DMS79 (cell line): Measurements from ENCODE around the gene INTS11.

Experiments
- DNase-seq: peaks from one replicate; lab custom pipeline; 2025; lab: John Stamatoyannopoulos, UW

The INTS11 gene

DNA sequence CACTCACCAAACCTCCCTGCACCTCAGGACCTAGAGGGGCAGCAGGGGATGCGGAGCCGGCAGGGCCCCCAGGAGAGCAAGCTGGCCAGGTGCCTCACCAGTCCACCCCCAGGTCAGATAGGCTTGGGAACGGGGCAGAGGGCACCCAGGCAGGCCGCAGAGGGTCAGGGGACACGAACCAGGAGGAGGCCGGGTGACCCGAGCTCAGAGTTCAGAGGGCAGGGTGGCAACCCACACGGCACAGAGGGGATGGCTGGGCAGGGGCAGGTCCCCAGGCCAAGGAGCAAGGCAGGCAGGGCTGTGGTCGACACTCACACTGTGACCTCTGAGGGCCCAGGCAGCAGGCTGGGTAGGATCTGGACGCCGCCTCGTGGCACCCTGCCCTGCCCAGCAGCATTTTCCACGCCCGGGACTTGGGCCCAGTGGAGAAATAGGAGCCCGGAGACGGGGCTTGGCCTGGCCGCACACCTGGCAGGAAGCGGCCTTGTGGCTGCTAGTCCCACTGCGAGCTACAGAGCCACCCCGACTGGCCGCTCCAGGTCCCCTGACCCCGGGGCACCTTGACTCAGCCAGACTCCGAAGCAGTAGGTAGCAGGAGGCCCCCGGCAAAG is 19.5 kb upstream of the INTS11 start:
- DNase-seq = no peak

DNA sequence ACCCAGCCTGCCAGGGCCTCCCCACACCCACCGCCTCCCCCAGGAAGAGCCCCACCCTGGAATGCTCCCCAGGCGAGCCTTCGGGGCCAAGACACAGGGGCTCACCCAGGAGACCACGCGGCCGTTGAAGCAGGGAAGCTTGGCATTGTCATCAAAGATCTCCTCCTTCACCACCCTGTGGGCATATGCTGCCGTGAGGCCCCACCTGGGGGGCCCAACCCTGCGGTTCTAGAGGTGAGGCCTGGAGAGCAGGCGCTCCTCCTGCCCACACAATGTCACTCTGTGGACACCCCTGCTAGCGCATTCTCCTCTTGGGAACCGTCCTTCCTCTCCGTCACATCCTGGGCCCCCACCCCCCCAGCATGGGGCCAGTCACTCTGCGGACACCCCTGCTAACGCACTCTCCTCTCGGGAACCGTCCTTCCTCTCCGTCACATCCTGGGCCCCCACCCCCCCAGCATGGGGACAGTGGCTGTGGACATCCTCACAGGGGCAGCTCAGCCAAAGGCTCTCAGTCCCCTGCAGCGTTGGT is 18.2 kb upstream of the INTS11 start:
- DNase-seq = no peak

DNA sequence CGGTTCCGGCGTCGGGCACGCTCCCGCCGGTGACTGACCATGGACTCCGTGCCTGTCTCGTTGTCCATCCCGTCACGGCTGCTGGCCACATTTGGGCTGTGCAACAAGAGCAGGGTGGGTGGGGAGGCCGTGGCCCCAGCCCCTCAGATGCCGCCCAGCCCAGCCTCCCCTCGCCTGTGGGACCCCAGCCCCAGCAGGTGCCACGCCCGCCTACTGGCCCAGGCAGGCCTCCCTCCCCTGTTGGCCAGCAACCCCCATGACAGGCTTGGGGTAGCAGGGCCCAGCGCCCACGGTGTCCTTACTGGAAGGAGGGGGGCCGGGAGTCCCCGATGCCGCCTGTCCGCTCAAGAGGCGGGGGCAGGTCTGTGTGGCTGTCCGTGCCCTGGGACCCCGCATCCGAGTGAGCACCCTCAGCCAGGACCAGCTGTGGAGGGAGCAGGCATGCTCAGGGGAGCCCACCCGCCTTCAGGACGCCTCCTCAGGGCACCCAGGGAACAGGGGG is 17.7 kb upstream of the INTS11 start:
- DNase-seq = no peak

DNA sequence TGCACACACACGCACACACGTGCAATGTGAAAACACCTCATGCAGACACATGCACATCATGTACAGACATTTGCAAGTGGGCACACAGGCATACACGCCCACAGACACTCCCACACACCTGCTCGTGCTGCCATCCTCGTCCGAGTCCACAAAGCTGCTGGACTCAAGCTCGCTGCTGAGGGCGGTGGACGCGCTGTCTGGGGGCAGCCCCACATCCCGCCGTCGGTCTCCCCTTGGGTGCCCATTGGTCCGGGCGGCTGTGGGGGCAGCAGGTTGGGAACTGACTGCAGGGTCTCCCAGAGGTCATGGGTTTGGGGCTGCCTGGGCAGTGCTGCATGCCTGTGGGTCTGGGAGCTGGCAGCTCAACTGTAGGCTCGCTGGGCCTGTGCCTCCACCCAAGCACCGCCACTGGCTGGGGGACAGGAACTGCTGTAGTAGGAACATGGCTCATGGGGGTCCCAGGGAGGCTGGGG is 17.1 kb upstream of the INTS11 start:
- no peak for DNase-seq

DNA sequence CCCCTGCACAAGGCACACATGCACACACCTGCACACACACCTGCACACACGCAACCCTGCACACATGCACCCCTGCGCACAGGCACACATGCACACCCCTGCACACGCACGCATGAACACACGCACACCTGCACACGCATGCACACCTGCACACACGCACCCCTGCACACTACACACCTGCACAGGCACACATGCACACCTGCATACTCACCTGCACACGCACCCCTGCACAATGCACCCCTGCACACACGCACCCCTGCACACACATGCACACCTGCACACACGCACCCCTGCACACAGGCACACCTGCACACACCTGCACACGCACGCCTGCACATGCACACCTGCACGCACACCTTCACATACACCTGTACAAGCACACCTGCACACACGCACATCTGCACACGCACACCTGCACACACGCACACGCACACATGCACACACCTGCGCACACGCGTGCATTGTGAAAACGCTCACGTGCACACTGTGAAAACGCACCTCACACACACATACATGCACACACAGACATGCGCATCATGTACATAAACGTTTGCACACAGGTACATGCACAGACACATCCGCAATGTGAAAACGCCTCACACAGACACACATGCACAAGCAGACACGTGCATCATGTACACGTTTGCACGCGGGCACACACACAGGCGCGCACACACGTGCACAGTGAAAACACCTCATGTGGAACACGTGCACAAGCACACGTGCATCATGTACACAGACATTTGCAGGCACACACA is 16.5 kb upstream of the INTS11 start:
- no peak for DNase-seq

DNA sequence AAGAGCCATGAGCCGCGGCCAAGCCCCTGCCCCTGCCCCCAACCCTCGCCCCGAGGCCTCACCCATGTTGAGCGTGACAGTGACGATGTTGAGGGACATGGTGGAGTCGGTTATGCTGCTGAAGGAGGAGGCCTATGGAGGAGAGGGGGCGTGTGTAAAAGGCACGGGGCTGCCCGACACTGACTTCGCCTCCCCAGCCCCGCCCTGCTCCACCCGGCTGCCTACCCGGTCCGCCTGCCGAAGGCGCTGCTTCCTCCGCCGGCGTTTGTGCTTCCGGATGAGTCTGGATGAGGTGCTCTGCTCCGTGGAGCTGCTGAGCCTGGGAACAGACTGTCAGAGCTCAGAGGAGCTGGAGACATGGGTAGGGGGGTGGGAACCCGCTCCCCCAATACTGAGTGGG is 15.7 kb upstream of the INTS11 start:
- no peak for DNase-seq

DNA sequence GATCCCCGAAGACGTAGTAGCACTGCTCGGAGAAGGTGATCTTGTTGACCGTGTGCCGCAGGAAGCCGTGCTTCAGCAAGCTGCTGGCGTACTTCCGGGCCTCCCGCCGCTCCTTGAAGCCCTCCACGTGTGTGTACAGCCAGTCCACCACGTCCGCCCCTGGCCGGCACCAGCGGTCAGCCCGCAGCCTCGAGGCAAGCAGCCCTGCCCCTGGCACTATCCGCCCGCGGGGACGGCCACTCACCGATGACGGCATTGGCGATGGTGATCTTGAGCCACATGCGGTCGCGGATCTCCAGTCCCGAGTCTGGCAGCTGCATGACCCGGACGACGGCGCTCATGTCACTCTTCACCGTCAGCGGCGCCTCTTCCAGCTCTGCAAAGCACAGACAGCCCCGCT is 13.8 kb upstream of the INTS11 start:
- DNase-seq = no peak

DNA sequence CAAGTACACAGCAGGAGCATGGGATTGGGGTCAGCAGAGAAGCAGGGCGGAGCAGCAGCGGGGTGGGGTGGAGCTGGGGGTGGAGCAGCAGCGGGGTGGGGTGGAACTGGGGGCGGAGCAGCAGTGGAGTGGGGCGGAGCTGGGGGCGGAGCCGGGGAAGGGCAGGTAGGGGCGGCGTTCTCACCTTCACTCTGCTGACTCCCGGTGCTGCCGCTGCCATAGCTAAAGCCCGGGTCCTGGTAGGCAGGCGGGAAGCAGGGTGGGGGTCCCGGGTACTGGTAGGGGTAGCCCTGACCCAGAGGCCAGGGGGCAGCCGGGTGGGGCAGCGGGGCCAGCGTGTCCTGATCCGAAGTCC is 13.3 kb upstream of the INTS11 start:
- no peak for DNase-seq

DNA sequence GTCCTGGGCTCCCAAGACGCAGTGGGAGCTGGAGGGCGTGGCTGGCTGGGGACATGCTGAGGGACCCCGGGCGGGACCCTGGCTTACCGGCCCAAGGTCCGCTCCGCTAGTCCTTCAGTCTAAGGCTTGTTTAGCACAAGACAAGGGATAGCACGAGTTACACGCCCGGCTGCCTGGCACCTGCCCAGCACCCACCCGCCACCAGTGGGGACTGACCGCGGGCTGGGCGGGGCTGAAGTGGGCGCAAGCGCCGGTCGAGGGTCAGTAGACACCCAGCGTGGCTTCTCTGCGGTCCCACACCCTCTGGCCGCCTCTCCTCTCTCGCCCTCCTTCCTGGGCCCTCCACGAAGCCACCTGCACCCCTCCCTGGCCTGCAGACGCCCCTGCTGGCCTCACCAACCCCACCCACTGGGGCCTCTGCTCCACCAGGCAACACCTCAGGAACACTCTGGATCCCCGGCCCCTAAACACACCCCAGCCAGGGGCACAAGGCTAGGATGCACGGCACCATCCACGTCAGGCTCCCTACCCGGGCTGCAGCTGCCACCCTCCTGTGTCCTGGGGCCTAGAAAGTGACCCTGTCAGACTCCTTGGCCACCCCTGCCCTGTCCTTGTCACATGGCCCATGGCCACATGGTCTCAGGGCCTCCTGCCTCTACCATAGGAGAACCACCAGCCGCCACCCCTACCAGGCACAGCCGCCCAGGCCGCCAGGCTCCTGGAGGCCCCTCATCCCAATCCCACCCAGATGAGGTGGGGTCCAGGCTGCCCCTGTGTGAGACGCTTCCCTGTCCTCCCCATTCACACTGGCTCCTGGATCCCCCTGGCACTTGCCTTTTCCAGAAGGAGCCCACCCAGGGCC is 12.7 kb upstream of the INTS11 start:
- DNase-seq = no peak

DNA sequence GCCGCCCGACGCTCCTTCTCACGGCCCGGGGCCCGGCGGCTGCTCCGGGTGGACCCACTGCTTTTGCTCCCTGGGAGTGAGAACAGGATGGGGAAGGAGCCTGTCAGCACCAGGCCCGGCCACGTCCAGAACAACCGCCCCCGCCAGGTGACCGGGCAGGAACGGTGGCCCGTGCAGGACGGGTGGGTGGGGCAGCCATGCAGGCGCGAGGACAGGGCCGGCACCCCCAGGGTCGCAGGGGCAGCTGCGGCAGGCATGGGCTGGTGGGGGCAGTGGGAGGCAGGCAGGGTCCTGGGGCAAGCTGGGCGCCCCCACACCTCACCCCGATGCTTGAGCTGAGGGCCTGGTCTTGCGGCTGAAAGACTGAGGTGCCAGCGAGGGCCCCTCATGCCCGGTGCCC is 12.0 kb upstream of the INTS11 start:
- DNase-seq = no peak

DNA sequence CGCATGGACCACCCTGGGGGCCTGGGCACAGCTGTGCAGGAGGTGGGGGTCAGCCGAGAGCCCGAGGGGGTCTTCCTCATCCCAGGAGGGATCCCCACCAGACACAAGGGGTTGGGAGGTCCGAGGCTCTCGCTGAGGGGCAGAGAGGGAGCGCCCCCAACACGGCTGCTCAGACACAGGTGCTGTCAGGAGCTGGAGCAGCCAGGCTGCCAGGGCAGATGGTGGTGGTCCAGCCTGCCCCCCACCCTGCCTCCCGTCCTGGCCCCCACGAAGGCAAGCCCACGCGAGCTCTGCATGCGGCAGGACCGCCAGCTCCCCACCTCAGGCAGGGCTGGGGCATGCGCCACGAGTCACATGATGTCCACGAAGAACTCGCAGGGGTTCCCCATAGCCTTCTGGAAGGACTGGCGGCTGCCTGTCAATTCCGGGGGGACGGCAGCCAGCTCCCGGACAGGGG is 11.4 kb upstream of the INTS11 start:
- DNase-seq = no peak

DNA sequence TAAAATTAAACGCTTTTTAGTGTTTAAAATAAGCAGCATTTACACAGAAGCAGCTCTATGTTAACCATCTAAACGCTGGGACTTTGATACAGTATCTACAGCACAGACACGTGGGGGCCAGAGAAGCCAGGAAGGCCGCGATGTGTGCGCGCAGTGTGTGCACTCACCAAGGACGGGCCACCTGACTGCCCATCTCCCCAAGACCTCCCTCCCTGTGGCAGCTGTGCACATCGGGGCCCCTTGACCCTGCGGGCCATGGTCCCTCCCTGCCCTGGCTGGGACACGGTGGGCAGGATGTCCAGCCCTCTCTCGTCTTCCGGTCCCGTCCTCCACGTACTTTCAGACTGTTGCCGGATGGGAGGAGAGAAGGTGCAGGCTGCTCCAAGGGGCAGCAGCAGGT is 10.8 kb upstream of the INTS11 start:
- DNase-seq = no peak

DNA sequence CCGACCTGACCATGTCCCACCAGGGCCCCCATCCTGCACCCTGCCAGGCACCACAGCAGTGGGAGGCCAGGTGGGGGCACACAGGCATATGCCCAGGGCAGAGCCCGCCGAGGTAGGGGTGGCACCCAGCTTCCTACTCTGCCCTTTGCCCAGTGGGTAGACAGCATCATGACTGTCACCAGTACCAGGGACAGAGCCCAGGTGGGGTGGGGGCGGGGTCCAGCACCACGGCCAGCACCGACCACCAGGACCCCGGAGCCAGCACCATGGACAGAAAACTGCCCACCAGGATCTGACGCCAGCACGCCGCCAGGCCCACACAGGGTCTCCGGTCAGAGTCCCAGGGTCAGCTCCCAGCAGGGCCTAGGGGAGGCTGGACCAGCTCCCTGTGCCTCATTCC is 10.4 kb upstream of the INTS11 start:
- DNase-seq = no peak

DNA sequence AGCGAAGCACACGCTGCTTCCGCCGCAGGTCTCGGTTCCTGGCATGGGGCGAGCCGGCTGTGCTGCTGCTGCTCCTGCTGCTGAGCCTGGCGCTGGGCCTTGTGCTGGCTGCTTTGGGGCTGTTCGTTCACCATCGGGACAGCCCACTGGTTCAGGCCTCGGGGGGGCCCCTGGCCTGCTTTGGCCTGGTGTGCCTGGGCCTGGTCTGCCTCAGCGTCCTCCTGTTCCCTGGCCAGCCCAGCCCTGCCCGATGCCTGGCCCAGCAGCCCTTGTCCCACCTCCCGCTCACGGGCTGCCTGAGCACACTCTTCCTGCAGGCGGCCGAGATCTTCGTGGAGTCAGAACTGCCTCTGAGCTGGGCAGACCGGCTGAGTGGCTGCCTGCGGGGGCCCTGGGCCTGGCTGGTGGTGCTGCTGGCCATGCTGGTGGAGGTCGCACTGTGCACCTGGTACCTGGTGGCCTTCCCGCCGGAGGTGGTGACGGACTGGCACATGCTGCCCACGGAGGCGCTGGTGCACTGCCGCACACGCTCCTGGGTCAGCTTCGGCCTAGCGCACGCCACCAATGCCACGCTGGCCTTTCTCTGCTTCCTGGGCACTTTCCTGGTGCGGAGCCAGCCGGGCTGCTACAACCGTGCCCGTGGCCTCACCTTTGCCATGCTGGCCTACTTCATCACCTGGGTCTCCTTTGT is 9.2 kb upstream of the INTS11 start:
- no peak for DNase-seq

DNA sequence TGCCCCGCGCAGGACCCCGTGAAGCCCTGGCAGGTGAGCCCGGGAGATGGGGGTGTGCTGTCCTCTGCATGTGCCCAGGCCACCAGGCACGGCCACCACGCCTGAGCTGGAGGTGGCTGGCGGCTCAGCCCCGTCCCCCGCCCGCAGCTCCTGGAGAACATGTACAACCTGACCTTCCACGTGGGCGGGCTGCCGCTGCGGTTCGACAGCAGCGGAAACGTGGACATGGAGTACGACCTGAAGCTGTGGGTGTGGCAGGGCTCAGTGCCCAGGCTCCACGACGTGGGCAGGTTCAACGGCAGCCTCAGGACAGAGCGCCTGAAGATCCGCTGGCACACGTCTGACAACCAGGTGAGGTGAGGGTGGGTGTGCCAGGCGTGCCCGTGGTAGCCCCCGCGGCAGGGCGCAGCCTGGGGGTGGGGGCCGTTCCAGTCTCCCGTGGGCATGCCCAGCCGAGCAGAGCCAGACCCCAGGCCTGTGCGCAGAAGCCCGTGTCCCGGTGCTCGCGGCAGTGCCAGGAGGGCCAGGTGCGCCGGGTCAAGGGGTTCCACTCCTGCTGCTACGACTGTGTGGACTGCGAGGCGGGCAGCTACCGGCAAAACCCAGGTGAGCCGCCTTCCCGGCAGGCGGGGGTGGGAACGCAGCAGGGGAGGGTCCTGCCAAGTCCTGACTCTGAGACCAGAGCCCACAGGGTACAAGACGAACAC is 8.5 kb upstream of the INTS11 start:
- DNase-seq = no peak

DNA sequence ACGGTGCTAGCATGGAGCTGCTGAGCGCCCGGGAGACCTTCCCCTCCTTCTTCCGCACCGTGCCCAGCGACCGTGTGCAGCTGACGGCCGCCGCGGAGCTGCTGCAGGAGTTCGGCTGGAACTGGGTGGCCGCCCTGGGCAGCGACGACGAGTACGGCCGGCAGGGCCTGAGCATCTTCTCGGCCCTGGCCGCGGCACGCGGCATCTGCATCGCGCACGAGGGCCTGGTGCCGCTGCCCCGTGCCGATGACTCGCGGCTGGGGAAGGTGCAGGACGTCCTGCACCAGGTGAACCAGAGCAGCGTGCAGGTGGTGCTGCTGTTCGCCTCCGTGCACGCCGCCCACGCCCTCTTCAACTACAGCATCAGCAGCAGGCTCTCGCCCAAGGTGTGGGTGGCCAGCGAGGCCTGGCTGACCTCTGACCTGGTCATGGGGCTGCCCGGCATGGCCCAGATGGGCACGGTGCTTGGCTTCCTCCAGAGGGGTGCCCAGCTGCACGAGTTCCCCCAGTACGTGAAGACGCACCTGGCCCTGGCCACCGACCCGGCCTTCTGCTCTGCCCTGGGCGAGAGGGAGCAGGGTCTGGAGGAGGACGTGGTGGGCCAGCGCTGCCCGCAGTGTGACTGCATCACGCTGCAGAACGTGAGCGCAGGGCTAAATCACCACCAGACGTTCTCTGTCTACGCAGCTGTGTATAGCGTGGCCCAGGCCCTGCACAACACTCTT is 7.7 kb upstream of the INTS11 start:
- DNase-seq = no peak

DNA sequence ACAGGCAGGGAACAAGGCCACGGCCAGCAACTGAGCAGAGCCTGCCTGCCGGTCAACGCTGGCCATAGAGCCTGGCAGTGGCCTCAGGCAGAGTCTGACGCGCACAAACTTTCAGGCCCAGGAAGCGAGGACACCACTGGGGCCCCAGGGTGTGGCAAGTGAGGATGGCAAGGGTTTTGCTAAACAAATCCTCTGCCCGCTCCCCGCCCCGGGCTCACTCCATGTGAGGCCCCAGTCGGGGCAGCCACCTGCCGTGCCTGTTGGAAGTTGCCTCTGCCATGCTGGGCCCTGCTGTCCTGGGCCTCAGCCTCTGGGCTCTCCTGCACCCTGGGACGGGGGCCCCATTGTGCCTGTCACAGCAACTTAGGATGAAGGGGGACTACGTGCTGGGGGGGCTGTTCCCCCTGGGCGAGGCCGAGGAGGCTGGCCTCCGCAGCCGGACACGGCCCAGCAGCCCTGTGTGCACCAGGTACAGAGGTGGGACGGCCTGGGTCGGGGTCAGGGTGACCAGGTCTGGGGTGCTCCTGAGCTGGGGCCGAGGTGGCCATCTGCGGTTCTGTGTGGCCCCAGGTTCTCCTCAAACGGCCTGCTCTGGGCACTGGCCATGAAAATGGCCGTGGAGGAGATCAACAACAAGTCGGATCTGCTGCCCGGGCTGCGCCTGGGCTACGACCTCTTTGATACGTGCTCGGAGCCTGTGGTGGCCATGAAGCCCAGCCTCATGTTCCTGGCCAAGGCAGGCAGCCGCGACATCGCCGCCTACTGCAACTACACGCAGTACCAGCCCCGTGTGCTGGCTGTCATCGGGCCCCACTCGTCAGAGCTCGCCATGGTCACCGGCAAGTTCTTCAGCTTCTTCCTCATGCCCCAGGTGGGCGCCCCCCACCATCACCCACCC is 6.9 kb upstream of the INTS11 start, which contains the start of gene TAS1R3:
Gene TAS1R3, plus strand, starts transcription at position 213 of the 898 bp plus-strand sequence. Its CDS starts 66 bp downstream, at position 279.
- no peak for DNase-seq

DNA sequence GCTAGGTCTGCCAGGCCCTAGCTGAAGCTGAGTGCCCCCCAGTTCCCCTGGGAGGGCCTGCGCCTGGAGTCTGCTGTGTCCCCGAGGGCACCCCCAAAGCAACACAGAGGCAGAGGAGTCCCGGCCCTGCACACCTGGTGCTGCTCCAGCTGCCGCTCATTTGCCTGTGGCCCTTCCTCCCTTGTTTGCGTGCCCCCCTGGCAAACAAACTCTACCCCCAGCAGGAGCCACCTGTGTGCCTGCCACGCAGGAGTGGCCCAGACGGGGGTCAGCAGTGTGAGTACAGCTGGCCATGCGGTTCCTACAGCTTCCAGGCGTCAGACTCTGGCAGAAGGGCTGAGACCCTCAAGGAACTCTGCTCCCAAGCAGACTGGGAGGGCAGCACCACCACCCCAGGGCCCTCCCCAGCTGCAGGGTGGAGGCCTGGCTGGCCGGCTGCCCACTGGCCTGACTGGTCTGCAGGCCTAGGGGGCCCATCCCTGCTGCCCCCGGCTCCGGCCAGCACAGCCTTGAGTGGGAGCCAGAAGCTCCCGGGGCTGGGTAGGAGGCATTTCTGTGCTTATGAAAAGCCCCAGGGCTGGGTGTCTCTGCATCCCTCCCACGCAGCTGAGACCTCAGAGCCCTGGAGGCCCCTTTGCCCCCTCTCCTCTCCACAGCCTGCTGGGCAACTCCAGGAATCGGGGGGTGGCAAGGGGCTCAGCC is 6.1 kb upstream of the INTS11 start:
- no peak for DNase-seq
